ENCODE results near the gene CPT1A.

DNA sequence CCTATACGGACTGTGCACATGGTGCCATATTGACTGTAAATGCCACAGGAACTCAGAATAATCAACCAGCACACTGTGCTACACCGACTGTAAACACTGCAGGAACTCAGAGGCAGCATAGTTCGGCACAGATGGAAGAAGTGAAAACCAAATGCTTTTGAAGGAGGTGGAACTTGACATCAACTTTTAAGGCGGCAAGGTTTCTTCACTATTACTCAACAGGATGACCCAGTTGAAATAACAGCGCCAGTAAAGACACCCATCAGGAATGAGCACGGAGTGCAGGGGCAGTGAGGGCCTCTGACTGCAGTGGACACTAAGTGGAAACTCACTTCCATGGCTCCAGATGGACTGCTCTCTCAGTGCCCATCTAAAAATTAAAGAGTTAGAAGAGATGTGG lies 106.1 kb downstream of the CPT1A start:
- TF ChIP-seq EP300 (IDR thresholded peaks at IDR 0.05): no peak
- no peak for TF ChIP-seq POLR2A (IDR thresholded peaks at IDR 0.05)
- TF ChIP-seq, protein P1, sequence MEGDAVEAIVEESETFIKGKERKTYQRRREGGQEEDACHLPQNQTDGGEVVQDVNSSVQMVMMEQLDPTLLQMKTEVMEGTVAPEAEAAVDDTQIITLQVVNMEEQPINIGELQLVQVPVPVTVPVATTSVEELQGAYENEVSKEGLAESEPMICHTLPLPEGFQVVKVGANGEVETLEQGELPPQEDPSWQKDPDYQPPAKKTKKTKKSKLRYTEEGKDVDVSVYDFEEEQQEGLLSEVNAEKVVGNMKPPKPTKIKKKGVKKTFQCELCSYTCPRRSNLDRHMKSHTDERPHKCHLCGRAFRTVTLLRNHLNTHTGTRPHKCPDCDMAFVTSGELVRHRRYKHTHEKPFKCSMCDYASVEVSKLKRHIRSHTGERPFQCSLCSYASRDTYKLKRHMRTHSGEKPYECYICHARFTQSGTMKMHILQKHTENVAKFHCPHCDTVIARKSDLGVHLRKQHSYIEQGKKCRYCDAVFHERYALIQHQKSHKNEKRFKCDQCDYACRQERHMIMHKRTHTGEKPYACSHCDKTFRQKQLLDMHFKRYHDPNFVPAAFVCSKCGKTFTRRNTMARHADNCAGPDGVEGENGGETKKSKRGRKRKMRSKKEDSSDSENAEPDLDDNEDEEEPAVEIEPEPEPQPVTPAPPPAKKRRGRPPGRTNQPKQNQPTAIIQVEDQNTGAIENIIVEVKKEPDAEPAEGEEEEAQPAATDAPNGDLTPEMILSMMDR (IDR thresholded peaks at IDR 0.05): no peak

Measured in sigmoid colon (tissue), 4 donors.